GM23338 (cell line): Measurements from ENCODE around the gene PNPO. TPM values are rescaled to one million over a fixed set of nuclear protein-coding genes. Genes with fewer than 3 reads are reported as not detected.

Source experiments
- ATAC-seq: fragments of 200-7000 bp; cut with Tn5 transposase; 3 replicates; pipeline ENCODE4 v1.9.1; 2020
- DNase-seq: peaks from one replicate; pipeline ENCODE4 v3.0.0-alpha.2; 2015; ENCODE audit warnings: low spot score
- H2AFZ ChIP-seq: fragments of 200-600 bp; sonication (generic); 2 replicates; pipeline ENCODE4 v1.8.0; 2016; ENCODE audit warnings: antibody characterized with exemption, mild to moderate bottlenecking, moderate library complexity
- H3F3A ChIP-seq: fragments of 200-600 bp; sonication (generic); replicated peaks from 2 replicates; pipeline ENCODE4 v1.8.0; 2017; ENCODE audit warnings: antibody characterized with exemption, mixed run types, low read depth
- H3K27ac ChIP-seq: fragments of 200-600 bp; sonication (generic); 2 replicates; pipeline ENCODE4 v1.6.1; 2016; ENCODE audit warnings: low read depth
- H3K27me3 ChIP-seq: fragments of 200-600 bp; sonication (generic); 2 replicates; pipeline ENCODE4 v1.8.0; 2016; ENCODE audit warnings: mild to moderate bottlenecking, mixed run types, moderate library complexity; ENCODE audit not compliant: insufficient read depth
- H3K36me3 ChIP-seq: fragments of 200-600 bp; sonication (generic); 2 replicates; pipeline ENCODE4 v1.8.0; 2016; ENCODE audit warnings: mild to moderate bottlenecking; ENCODE audit not compliant: insufficient read depth
- H3K4me1 ChIP-seq: fragments of 200-600 bp; sonication (generic); 2 replicates; pipeline ENCODE4 v1.8.0; 2016; ENCODE audit warnings: mild to moderate bottlenecking, moderate library complexity; ENCODE audit not compliant: insufficient read depth
- H3K4me2 ChIP-seq: fragments of 200-600 bp; sonication (generic); 2 replicates; pipeline ENCODE4 v1.7.1; 2017; ENCODE audit warnings: mixed run types
- H3K4me3 ChIP-seq: fragments of 200-600 bp; sonication (generic); 2 replicates; pipeline ENCODE4 v1.6.1; 2016; ENCODE audit warnings: mixed run types
- H3K79me2 ChIP-seq: fragments of 200-600 bp; sonication (generic); replicated peaks from 2 replicates; pipeline ENCODE4 v1.8.0; 2017; ENCODE audit warnings: mild to moderate bottlenecking; ENCODE audit not compliant: insufficient read depth
- H3K9me2 ChIP-seq: fragments of 200-600 bp; sonication (generic); 2 replicates; pipeline ENCODE4 v1.8.0; 2017; ENCODE audit not compliant: insufficient read depth
- H4K20me1 ChIP-seq: fragments of 200-600 bp; sonication (generic); replicated peaks from 2 replicates; pipeline ENCODE4 v1.8.0; 2017; ENCODE audit warnings: mild to moderate bottlenecking; ENCODE audit not compliant: insufficient read depth
- H3K27ac Mint-ChIP-seq: 2 replicates; pipeline ENCODE4 v1.8.0; 2020; ENCODE audit warnings: inconsistent platforms, mild to moderate bottlenecking, moderate library complexity, mixed read lengths
- H3K27me3 Mint-ChIP-seq: 3 replicates; pipeline ENCODE4 v1.8.0; 2022; ENCODE audit warnings: low read depth, mild to moderate bottlenecking, moderate library complexity, mixed read lengths, inconsistent platforms; ENCODE audit not compliant: insufficient read depth, poor library complexity
- H3K36me3 Mint-ChIP-seq: 3 replicates; pipeline ENCODE4 v1.8.0; 2021; ENCODE audit warnings: low read depth, mild to moderate bottlenecking, inconsistent platforms, moderate library complexity, mixed read lengths
- H3K4me1 Mint-ChIP-seq: 3 replicates; pipeline ENCODE4 v1.8.0; 2020; ENCODE audit warnings: mild to moderate bottlenecking, inconsistent platforms, mixed read lengths
- H3K4me3 Mint-ChIP-seq: 3 replicates; pipeline ENCODE4 v1.8.0; 2021; ENCODE audit warnings: moderate library complexity, mild to moderate bottlenecking, inconsistent platforms, mixed read lengths
- H3K9me3 Mint-ChIP-seq: 3 replicates; pipeline ENCODE4 v1.8.0; 2020; ENCODE audit warnings: moderate library complexity, mild to moderate bottlenecking, inconsistent platforms, mixed read lengths
- CREB1 ChIP-seq: fragments of 250-450 bp; sonication (Bioruptor Pico); IDR thresholded peaks from 2 replicates; pipeline ENCODE4 v1.5.0; 2020; ENCODE audit warnings: low read depth, mild to moderate bottlenecking, moderate library complexity
- EZH2 ChIP-seq: fragments of 200-600 bp; sonication (generic); IDR thresholded peaks from one replicate; pipeline ENCODE4 v1.8.0; 2017; ENCODE audit warnings: antibody characterized with exemption, mild to moderate bottlenecking, low read depth; ENCODE audit not compliant: unreplicated experiment
- EZH2phosphoT487 ChIP-seq: fragments of 200-600 bp; sonication (generic); IDR thresholded peaks from one replicate; pipeline ENCODE4 v1.8.1; 2018; ENCODE audit warnings: antibody characterized with exemption; ENCODE audit not compliant: unreplicated experiment
- JUNB ChIP-seq: IDR thresholded peaks from one replicate; pipeline ENCODE4 v1.6.1; 2016; ENCODE audit warnings: antibody characterized with exemption; ENCODE audit not compliant: unreplicated experiment
- POLR2AphosphoS5 ChIP-seq: IDR thresholded peaks from 2 replicates; pipeline ENCODE4 v1.6.1; 2016; ENCODE audit warnings: antibody characterized with exemption, low read depth
- STAT1 ChIP-seq: IDR thresholded peaks from one replicate; pipeline ENCODE4 v1.6.1; 2016; ENCODE audit warnings: antibody characterized with exemption; ENCODE audit not compliant: unreplicated experiment
- ZNF114 ChIP-seq: fragments of 250-450 bp; sonication (Bioruptor Pico); IDR thresholded peaks from 2 replicates; pipeline ENCODE4 v1.5.0; 2020; ENCODE audit warnings: mild to moderate bottlenecking, moderate library complexity
- ZNF331 ChIP-seq: fragments of 250-450 bp; sonication (Bioruptor Pico); IDR thresholded peaks from 2 replicates; pipeline ENCODE4 v1.5.0; 2020; ENCODE audit warnings: low read depth, mild to moderate bottlenecking, moderate library complexity
- polyA plus RNA-seq: library from polyadenylated mRNA; unstranded; fragments of >200 nt; fragmentation: Nextera tagmentation; extraction: Ambion mirVana; gene quantifications from 2 replicates; pipeline ENCODE4 v1.2.1, GENCODE V29; 2016
- total RNA-seq: library from RNA; depleted of rRNA; stranded (reverse); fragments of >200 nt; shearing (Covaris generic); gene quantifications from 2 replicates; pipeline ENCODE4 v1.2.3, GENCODE V29; 2014
- TF ChIP-seq, protein P1 (sequence below): IDR thresholded peaks from 2 replicates; pipeline ENCODE4 v1.6.1; 2016; ENCODE audit warnings: antibody characterized with exemption
- TF ChIP-seq, protein P2 (sequence below), 2 experiments: fragments of 200-600 bp in 1 of 2; sonication (generic) in 1 of 2; conservative IDR thresholded peaks; 2 replicates each; pipeline versions ENCODE4 v1.5.1 to v1.6.1; 2016 to 2017; ENCODE audit warnings: antibody characterized with exemption in 2 of 2, low read depth in 2 of 2, mild to moderate bottlenecking in 2 of 2, moderate library complexity in 1 of 2

Gene PNPO
- total and polyA plus RNA-seq, 2 experiments from 2014 or later, result 5.0 to 12.7 TPM

GRCh38 chr17:47975823-47976205, 34.4 kb downstream of the PNPO start (continued):
- TF ChIP-seq STAT1 (no peak), POLR2AphosphoS5 (no peak), JUNB (no peak), CREB1 (CRISPR knock-in tag) (no peak), ZNF331 (CRISPR knock-in tag) (no peak), ZNF114 (no peak), EZH2 (no peak)
- TF ChIP-seq, protein P1, sequence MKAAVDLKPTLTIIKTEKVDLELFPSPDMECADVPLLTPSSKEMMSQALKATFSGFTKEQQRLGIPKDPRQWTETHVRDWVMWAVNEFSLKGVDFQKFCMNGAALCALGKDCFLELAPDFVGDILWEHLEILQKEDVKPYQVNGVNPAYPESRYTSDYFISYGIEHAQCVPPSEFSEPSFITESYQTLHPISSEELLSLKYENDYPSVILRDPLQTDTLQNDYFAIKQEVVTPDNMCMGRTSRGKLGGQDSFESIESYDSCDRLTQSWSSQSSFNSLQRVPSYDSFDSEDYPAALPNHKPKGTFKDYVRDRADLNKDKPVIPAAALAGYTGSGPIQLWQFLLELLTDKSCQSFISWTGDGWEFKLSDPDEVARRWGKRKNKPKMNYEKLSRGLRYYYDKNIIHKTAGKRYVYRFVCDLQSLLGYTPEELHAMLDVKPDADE, result no peak

DNA sequence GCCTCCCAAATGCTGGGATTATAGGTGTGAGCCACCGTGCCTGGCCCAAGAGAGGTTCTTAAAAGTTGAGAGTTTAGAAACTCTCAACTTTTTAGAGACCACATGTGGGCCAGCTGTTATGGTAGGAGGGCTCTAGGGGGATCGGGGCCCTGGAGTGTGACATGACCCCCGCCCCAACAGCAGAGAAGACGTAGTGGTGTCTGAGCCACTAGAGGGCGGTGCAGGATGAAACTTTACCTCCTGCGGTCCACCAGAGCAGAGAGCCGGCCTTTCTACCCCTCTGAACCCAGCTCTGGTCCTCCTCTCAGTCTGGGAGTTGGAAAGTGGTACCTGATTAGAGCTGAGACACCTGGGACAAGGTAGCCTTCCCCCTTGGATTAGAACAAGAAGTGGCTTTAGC, 37.0 kb downstream of the PNPO start:
- Histone ChIP-seq H3K9me2 (no peaks in the 10 kb centered on the region), H3K79me2 (no peaks in the 10 kb centered on the region), H4K20me1 (peaks cover 4% of the 10 kb centered on the region), H3K4me3 (no peak overlapping the region), H3K27me3 (no peaks in the 10 kb centered on the region), H3K27ac (no peak overlapping the region), H3K4me2 (no peak overlapping the region), H3K36me3 (peaks cover 17% of the 10 kb centered on the region; the same call in 1 of the 2 replicates), H3K4me1 (no peaks in the 10 kb centered on the region), H2AFZ (no peak overlapping the region), H3F3A (0 out of 2 replicates have a peak, but pooled peaks cover 3% of the 10 kb centered on the region)
- no peak overlapping the region for H3K4me3 Mint-ChIP-seq
- no peaks in the 10 kb centered on the region; the same call in 2 of the 3 replicates for H3K9me3 Mint-ChIP-seq
- DNase-seq, result peak; percentile 95
- no peak overlapping the region for H3K27ac Mint-ChIP-seq
- no peaks in the 10 kb centered on the region; the same call in 2 of the 3 replicates for H3K4me1 Mint-ChIP-seq
- TF ChIP-seq, protein P1, result no peak
- TF ChIP-seq, protein P2, sequence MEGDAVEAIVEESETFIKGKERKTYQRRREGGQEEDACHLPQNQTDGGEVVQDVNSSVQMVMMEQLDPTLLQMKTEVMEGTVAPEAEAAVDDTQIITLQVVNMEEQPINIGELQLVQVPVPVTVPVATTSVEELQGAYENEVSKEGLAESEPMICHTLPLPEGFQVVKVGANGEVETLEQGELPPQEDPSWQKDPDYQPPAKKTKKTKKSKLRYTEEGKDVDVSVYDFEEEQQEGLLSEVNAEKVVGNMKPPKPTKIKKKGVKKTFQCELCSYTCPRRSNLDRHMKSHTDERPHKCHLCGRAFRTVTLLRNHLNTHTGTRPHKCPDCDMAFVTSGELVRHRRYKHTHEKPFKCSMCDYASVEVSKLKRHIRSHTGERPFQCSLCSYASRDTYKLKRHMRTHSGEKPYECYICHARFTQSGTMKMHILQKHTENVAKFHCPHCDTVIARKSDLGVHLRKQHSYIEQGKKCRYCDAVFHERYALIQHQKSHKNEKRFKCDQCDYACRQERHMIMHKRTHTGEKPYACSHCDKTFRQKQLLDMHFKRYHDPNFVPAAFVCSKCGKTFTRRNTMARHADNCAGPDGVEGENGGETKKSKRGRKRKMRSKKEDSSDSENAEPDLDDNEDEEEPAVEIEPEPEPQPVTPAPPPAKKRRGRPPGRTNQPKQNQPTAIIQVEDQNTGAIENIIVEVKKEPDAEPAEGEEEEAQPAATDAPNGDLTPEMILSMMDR (conservative IDR thresholded peaks at IDR 0.05; ENCODE audit: low read depth in 2 of 2), result peak; percentile 89 to 94
- ATAC-seq, result peak; percentile 99
- H3K36me3 Mint-ChIP-seq, result peaks cover 83% of the 10 kb centered on the region
- H3K27me3 Mint-ChIP-seq, result peaks cover 8% of the 10 kb centered on the region

DNA sequence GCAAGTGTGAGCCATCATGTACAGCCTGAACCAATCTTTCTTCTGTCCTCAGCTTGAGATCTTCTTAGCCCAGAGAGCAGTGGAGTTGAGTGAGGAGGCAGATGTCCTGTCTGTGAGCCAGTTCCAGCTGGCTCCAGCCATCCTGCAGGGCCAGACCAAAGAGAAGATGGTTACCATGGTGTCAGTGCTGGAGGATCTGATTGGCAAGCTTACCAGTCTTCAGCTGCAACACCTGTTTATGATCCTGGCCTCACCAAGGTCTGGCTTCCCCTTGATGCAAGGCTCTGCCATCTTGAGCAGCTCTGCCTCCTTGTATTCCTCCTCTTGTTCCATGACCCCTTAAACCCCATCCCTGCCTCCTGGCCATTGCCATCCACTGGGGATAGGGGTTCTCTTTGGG, 39.2 kb downstream of the PNPO start:
- Histone ChIP-seq H3K4me2 (no peak overlapping the region), H3K4me3 (no peak overlapping the region), H3F3A (no peaks in the 10 kb centered on the region), H3K27ac (no peak overlapping the region), H3K4me1 (no peaks in the 10 kb centered on the region), H2AFZ (no peak overlapping the region), H4K20me1 (peaks cover 4% of the 10 kb centered on the region), H3K27me3 (no peaks in the 10 kb centered on the region), H3K36me3 (peaks cover 17% of the 10 kb centered on the region; the same call in 1 of the 2 replicates), H3K79me2 (no peaks in the 10 kb centered on the region), H3K9me2 (no peaks in the 10 kb centered on the region)
- DNase-seq, result no peak
- Mint-ChIP-seq H3K4me1 (no peaks in the 10 kb centered on the region; the same call in 2 of the 3 replicates), H3K9me3 (no peaks in the 10 kb centered on the region; the same call in 2 of the 3 replicates), H3K36me3 (peaks cover 68% of the 10 kb centered on the region), H3K4me3 (no peak overlapping the region; the same call in 2 of the 3 replicates), H3K27me3 (peaks cover 9% of the 10 kb centered on the region), H3K27ac (no peak overlapping the region)
- no peak for ATAC-seq
- TF ChIP-seq EZH2 (no peak), EZH2phosphoT487 (no peak), JUNB (no peak), ZNF331 (CRISPR knock-in tag) (no peak), CREB1 (CRISPR knock-in tag) (no peak), STAT1 (no peak)
- TF ChIP-seq, protein P1, result no peak
- TF ChIP-seq, protein P2 (conservative IDR thresholded peaks at IDR 0.05; ENCODE audit: low read depth in 2 of 2), result no peak
